ENCODE results near the gene PIEZO2.
"Not testable (repeated sequence)": the region's sequence is repeated elsewhere in the genome, so short reads cannot be mapped to it uniquely, and the experiment has no call there.

The PIEZO2 gene

GRCh38 chr18:10933648-10934047, 215.7 kb downstream of the PIEZO2 start:
- H3K9me3 ChIP-seq (ENCODE audit: control insufficient read depth, insufficient read depth, low read depth, low read length); H3K4me1 ChIP-seq (ENCODE audit: control insufficient read depth, insufficient read depth, low read length); CTCF ChIA-PET; POLR2A ChIA-PET; H3K36me3 ChIP-seq (ENCODE audit: control insufficient read depth in 2 of 2, insufficient read depth in 1 of 2, low read length in 2 of 2); H3K27ac ChIP-seq (ENCODE audit: extremely low read depth, low read depth, low read length); H3K4me3 ChIP-seq (ENCODE audit: low read depth, low read length): not testable (repeated sequence)

GRCh38 chr18:10930076-10930475, 219.3 kb downstream of the PIEZO2 start:
- POLR2A ChIA-PET, result no interaction called here
- H3K27ac ChIP-seq (ENCODE audit: extremely low read depth, low read depth, low read length), result no peak overlapping the region

GRCh38 chr18:10928772-10929373, 220.5 kb downstream of the PIEZO2 start:
- TF ChIP-seq ZNF677 (tag by site-specific recombination; IDR thresholded peaks at IDR 0.05), result no peak
- no peak for TF ChIP-seq ZNF248 (tag by site-specific recombination; IDR thresholded peaks at IDR 0.05)
- no peak for TF ChIP-seq ZNF521 (tag by site-specific recombination; IDR thresholded peaks at IDR 0.05)
- no peak for TF ChIP-seq ZNF623 (tag by site-specific recombination; IDR thresholded peaks at IDR 0.05)
- TF ChIP-seq ZNF214 (tag by site-specific recombination; IDR thresholded peaks at IDR 0.05; ENCODE audit: borderline replicate concordance), result no peak
- peak; percentile 53; the same call in 1 of the 2 replicates for TF ChIP-seq MEIS1 (CRISPR knock-in tag; IDR thresholded peaks at IDR 0.05; ENCODE audit: borderline replicate concordance)
- no peaks in the 10 kb centered on the region for H3K9me3 ChIP-seq (ENCODE audit: control insufficient read depth, insufficient read depth, low read depth, low read length)
- no peak overlapping the region for H3K4me3 ChIP-seq (ENCODE audit: low read depth, low read length)
- H3K36me3 ChIP-seq (ENCODE audit: control insufficient read depth in 2 of 2, insufficient read depth in 1 of 2, low read length in 2 of 2), result no peaks in the 10 kb centered on the region
- ChIA-PET CTCF (no interaction called here), POLR2A (no interaction called here)
- no peak overlapping the region for H3K27ac ChIP-seq (ENCODE audit: extremely low read depth, low read depth, low read length)
- no peaks in the 10 kb centered on the region; the same call in 1 of the 2 replicates for H3K4me1 ChIP-seq (ENCODE audit: control insufficient read depth, insufficient read depth, low read length)

More at GRCh38 chr18:10930076-10930475, 219.3 kb downstream of the PIEZO2 start:
- no peak for TF ChIP-seq ZNF324 (tag by site-specific recombination; IDR thresholded peaks at IDR 0.05)
- TF ChIP-seq CTCF (tag by site-specific recombination; IDR thresholded peaks at IDR 0.05), result no peak
- no peak for TF ChIP-seq PATZ1 (tag by site-specific recombination; IDR thresholded peaks at IDR 0.05)
- no peak for TF ChIP-seq ZFHX2 (tag by site-specific recombination; conservative IDR thresholded peaks at IDR 0.05)
- no peak for TF ChIP-seq ZBTB1 (tag by site-specific recombination; IDR thresholded peaks at IDR 0.05)
- no peak for TF ChIP-seq ZSCAN16 (tag by site-specific recombination; IDR thresholded peaks at IDR 0.05)
- no peak for TF ChIP-seq ZNF529 (tag by site-specific recombination; IDR thresholded peaks at IDR 0.05; ENCODE audit: insufficient replicate concordance)
- no peak for TF ChIP-seq ZNF571 (tag by site-specific recombination; IDR thresholded peaks at IDR 0.05)
- Histone ChIP-seq H3K4me3 (ENCODE audit: low read depth, low read length) (no peak overlapping the region), H3K36me3 (ENCODE audit: control insufficient read depth in 2 of 2, insufficient read depth in 1 of 2, low read length in 2 of 2) (no peaks in the 10 kb centered on the region), H3K4me1 (ENCODE audit: control insufficient read depth, insufficient read depth, low read length) (no peaks in the 10 kb centered on the region; the same call in 1 of the 2 replicates), H3K9me3 (ENCODE audit: control insufficient read depth, insufficient read depth, low read depth, low read length) (no peaks in the 10 kb centered on the region)
- CTCF ChIA-PET, result no interaction called here
